Lower leg skin (tissue), 3 donors: ENCODE measurements around the gene PML.
"Not testable (repeated sequence)": the region's sequence is repeated elsewhere in the genome, so short reads cannot be mapped to it uniquely, and the experiment has no call there.

Source experiments
- POLR2A ChIP-seq, 2 donors: fragments of 450-650 bp; IDR thresholded peaks; one replicate each; pipeline ENCODE4 v1.6.1; 2016 to 2017; ENCODE audit warnings: antibody characterized with exemption in 2 of 2, mild to moderate bottlenecking in 1 of 2, moderate library complexity in 1 of 2
- TF ChIP-seq, protein P1 (sequence below), 3 donors: fragments of 450-650 bp; IDR thresholded peaks; one replicate each; pipeline ENCODE4 v1.5.1; 2016; ENCODE audit warnings: antibody characterized with exemption in 3 of 3, mild to moderate bottlenecking in 3 of 3, moderate library complexity in 2 of 3

DNA sequence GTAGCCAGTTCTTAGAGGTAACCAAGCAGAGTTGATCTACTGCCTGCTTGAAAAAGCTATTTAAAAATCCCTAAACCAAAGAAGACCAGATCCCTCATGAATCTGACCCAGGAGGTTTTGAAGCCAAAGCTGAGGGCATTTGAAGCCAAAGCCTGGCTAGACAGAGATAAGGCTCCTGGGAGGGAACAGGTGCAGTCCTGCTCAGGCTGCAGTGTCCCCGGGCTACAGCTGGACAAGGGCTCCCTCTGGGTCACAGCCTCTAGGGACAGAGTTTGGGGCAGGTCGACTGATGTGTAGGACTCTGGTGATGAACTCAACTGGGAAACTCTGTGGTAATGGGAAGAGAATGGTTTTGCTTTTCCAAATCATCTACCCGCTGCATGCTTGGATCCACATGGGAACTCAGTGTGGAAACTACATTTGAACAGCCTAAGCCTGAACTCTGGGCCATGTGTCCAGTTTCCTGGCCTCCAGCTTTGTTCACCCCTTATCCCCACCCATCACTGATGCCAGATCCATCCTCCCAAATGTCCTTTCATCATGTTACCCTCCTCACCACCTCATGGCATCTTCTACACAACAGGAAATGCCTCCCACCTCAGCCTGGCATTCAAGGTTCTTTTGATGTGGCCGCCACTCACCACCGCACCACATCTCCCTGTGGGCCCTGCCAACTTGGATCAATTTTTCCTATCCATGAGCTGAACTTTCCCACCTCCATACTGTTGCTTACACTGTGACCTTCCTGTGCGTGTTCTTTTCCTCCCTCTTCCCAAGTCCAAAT lies 64.7 kb downstream of the PML start:
- TF ChIP-seq, protein P1, sequence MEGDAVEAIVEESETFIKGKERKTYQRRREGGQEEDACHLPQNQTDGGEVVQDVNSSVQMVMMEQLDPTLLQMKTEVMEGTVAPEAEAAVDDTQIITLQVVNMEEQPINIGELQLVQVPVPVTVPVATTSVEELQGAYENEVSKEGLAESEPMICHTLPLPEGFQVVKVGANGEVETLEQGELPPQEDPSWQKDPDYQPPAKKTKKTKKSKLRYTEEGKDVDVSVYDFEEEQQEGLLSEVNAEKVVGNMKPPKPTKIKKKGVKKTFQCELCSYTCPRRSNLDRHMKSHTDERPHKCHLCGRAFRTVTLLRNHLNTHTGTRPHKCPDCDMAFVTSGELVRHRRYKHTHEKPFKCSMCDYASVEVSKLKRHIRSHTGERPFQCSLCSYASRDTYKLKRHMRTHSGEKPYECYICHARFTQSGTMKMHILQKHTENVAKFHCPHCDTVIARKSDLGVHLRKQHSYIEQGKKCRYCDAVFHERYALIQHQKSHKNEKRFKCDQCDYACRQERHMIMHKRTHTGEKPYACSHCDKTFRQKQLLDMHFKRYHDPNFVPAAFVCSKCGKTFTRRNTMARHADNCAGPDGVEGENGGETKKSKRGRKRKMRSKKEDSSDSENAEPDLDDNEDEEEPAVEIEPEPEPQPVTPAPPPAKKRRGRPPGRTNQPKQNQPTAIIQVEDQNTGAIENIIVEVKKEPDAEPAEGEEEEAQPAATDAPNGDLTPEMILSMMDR (IDR thresholded peaks at IDR 0.05) = not testable (repeated sequence)
- not testable (repeated sequence) for TF ChIP-seq POLR2A (IDR thresholded peaks at IDR 0.05)
